Measurements from ENCODE around the gene COL5A1. TPM values are rescaled to one million over a fixed set of nuclear protein-coding genes. Genes with fewer than 3 reads are reported as not detected.

Gene COL5A1
- total RNA-seq, 1 donor from 2014 or later = 87.7 TPM

DNA sequence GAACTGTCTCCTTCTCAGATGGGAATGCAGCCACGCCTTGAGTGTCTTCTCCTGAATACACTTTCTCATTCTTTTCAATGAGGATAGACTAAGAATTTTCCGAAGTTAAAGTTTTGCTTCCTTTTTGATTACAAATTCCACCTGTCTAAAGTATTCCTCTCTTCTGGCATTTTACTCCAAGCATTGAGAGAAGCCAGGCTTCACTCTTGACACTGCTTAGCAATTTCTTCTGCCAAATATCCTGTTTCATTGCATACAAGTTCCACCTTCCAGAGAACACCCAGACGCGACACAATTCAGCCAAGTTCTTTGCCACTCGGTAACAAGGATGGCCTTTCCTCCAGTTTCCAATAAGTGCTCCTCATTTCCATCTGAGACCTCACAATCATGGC is 35.6 kb upstream of the COL5A1 start:
- Histone ChIP-seq H3K4me3 (ENCODE audit: low read depth, low read length) (no peak overlapping the region), H3K27me3 (ENCODE audit: control insufficient read depth, insufficient read depth, low read length) (no peaks in the 10 kb centered on the region), H3K36me3 (ENCODE audit: control insufficient read depth, insufficient read depth, low read length) (no peaks in the 10 kb centered on the region)
- DNase-seq (ENCODE audit: low read depth) = no peak
- TF ChIP-seq, protein P1, sequence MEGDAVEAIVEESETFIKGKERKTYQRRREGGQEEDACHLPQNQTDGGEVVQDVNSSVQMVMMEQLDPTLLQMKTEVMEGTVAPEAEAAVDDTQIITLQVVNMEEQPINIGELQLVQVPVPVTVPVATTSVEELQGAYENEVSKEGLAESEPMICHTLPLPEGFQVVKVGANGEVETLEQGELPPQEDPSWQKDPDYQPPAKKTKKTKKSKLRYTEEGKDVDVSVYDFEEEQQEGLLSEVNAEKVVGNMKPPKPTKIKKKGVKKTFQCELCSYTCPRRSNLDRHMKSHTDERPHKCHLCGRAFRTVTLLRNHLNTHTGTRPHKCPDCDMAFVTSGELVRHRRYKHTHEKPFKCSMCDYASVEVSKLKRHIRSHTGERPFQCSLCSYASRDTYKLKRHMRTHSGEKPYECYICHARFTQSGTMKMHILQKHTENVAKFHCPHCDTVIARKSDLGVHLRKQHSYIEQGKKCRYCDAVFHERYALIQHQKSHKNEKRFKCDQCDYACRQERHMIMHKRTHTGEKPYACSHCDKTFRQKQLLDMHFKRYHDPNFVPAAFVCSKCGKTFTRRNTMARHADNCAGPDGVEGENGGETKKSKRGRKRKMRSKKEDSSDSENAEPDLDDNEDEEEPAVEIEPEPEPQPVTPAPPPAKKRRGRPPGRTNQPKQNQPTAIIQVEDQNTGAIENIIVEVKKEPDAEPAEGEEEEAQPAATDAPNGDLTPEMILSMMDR (IDR thresholded peaks at IDR 0.05; ENCODE audit: insufficient read depth, low read length, poor library complexity, severe bottlenecking) = no peak

- TF ChIP-seq, protein P1 (IDR thresholded peaks at IDR 0.05; ENCODE audit: insufficient read depth, low read length, poor library complexity, severe bottlenecking) = no peak
- Histone ChIP-seq H3K27me3 (ENCODE audit: control insufficient read depth, insufficient read depth, low read length) (no peaks in the 10 kb centered on the region), H3K4me3 (ENCODE audit: low read depth, low read length) (no peak overlapping the region), H3K36me3 (ENCODE audit: control insufficient read depth, insufficient read depth, low read length) (no peaks in the 10 kb centered on the region)
- no peak for DNase-seq (ENCODE audit: low read depth)
These were observed 34.5 kb upstream of the COL5A1 start for GRCh38 chr9:134606951-134607731.

DNA sequence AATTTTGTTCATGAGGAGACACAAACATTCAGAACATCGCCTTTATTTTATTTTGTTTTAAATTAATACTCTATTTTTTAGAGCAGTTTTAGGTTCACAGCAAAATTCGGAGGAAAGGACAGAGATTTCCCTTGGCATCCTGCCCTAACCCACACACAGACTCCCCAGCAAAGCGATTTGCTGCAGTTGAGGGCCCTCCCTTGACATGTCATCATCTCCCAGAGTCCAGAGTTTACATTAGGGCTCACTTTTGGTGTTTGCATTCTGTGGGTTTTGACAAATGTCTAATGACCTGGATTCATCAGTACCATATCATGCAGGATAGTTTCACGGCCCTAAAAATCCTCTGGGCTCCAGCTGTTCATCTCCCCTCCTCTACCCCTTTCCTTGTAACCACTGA is 33.6 kb upstream of the COL5A1 start:
- Histone ChIP-seq H3K27me3 (ENCODE audit: control insufficient read depth, insufficient read depth, low read length) (no peaks in the 10 kb centered on the region), H3K4me3 (ENCODE audit: low read depth, low read length) (no peak overlapping the region), H3K36me3 (ENCODE audit: control insufficient read depth, insufficient read depth, low read length) (no peaks in the 10 kb centered on the region)
- TF ChIP-seq, protein P1 (IDR thresholded peaks at IDR 0.05; ENCODE audit: insufficient read depth, low read length, poor library complexity, severe bottlenecking) = no peak
- DNase-seq (ENCODE audit: low read depth) = no peak

- TF ChIP-seq, protein P1 (IDR thresholded peaks at IDR 0.05; ENCODE audit: insufficient read depth, low read length, poor library complexity, severe bottlenecking) = no peak
- Histone ChIP-seq H3K36me3 (ENCODE audit: control insufficient read depth, insufficient read depth, low read length) (no peaks in the 10 kb centered on the region), H3K27me3 (ENCODE audit: control insufficient read depth, insufficient read depth, low read length) (no peaks in the 10 kb centered on the region), H3K4me3 (ENCODE audit: low read depth, low read length) (no peak overlapping the region)
- DNase-seq (ENCODE audit: low read depth) = no peak
These were observed 30.6 kb upstream of the COL5A1 start for GRCh38 chr9:134611046-134611445.

DNA sequence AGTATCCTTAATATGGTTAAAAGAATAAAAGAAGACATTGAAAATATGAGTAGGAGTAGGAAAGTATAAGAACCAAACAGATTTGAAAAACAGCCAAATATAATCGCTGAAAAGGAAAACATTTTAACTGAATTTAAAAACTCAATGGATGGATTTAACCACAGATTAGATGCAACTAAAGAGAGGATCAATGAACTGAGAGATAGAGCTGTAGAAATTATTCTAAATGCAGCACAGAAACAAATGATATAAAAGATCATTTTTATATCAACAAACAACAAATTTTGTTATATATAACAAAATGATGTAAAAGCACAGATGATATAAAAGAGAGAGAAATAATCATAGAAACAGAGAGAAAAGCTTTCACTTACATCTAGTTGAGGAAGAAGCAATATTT is 29.3 kb upstream of the COL5A1 start:
- no peak overlapping the region for H3K4me3 ChIP-seq (ENCODE audit: low read depth, low read length)

More for the DNA sequence above, 29.3 kb upstream of the COL5A1 start:
- H3K36me3 ChIP-seq (ENCODE audit: control insufficient read depth, insufficient read depth, low read length) = no peaks in the 10 kb centered on the region
- DNase-seq (ENCODE audit: low read depth) = no peak
- TF ChIP-seq, protein P1 (IDR thresholded peaks at IDR 0.05; ENCODE audit: insufficient read depth, low read length, poor library complexity, severe bottlenecking) = no peak
- H3K27me3 ChIP-seq (ENCODE audit: control insufficient read depth, insufficient read depth, low read length) = no peaks in the 10 kb centered on the region

Data from kidney epithelial cell (primary cell).